G401 (cell line): ENCODE results near the gene SDK1. TPM values are rescaled to one million over a fixed set of nuclear protein-coding genes. Genes with fewer than 3 reads are reported as not detected.
"Not testable (repeated sequence)": the region's sequence is repeated elsewhere in the genome, so short reads cannot be mapped to it uniquely, and the experiment has no call there.

Source experiments
- DNase-seq: peaks from one replicate; pipeline ENCODE4 v3.0.0-alpha.2; 2015; ENCODE audit warnings: low spot score
- in situ Hi-C: cut with HindIII; loops from 2 replicates; pipeline ENCODE4 v1.10.0; 2016; ENCODE audit warnings: low sequenced_read_pairs, mixed read lengths
- total RNA-seq: library from RNA; depleted of rRNA; stranded (reverse); fragments of >200 nt; shearing (Covaris generic); gene quantifications from 2 replicates; pipeline ENCODE4 v1.2.3, GENCODE V29; 2014

The SDK1 gene
- total RNA-seq, 1 experiment from 2014 or later: not detected

DNA sequence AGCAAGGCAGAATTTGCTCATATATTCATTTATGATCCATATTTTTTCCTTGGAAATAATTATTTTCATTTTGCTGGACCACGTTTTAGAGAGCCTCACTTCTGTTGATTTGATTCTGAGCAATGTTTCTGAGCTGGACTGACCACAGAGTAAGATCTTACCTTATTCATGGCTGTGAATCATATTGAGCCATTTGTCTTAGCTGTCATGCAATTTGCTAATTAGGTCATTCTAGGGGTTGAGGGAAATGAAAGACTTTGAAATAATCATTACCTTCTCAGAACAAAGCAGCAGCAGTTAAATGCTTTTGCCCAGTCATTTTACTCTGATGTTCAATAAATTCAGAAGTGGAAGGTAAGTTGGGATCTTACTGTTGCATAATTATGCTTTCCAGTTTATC is 251.4 kb downstream of the SDK1 start:
- in situ Hi-C loops: no loop called here
- DNase-seq: no peak

DNA sequence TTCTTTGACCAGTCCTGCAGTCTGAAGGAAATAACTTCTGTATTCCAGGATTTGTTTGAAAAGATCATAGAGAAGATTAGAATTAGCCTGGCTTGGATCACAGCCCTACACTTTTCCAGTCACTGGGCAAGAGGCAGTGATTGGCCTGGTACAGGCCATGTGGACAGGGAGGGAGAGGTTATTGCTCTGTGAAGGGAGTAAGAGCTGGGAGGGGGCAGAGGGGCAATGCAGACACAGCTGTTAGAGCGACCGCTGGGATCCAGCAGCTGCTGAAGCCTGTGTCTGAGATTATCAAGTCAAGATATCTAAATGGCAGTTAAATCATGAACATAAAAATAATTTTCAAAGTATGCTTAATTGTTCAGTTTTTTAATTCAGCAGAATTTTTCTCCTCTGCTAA is 257.3 kb downstream of the SDK1 start:
- in situ Hi-C loops: no loop called here

DNA sequence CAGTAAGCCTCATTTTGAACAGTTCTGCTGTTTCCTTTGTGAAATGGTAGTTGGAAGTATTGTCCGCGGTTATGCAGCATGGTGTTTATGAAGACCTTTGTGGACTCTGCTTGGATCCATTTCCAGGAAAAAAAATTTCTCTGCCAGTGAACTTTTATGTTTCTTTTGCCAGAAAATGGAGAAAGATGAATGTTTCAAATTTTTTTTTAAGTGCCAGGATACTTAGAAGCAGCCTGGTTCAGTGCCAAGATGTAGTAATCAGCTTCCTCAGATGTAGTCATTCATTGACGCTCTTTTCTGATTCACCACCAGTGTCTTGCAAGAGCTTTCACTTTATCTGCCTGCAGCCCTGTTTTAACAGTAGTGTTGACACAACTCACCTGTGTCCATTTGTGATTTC is 258.2 kb downstream of the SDK1 start:
- in situ Hi-C loops: no loop called here
- DNase-seq: no peak

More for the DNA sequence above, 257.3 kb downstream of the SDK1 start:
- DNase-seq: no peak

DNA sequence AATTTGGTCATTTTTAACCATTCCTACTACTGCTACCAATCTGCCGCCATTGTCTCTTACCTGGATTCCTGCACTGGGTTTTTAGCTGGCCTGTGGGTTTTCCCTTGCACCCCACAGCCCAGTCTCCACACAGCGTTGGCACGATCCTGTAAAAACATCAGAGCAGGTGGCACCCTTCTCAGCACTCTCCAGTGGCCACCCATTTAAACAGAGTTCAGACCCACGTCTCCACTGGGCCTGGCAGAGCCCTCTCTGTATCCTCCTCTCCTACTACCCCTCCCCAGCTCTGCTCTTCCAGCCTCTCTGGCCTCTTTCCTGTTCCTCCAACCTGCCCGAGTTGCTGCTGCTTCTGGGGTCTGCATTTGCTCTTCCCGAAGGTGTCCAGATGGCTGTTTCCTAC is 259.4 kb downstream of the SDK1 start:
- in situ Hi-C loops: no loop called here
- no peak for DNase-seq

DNA sequence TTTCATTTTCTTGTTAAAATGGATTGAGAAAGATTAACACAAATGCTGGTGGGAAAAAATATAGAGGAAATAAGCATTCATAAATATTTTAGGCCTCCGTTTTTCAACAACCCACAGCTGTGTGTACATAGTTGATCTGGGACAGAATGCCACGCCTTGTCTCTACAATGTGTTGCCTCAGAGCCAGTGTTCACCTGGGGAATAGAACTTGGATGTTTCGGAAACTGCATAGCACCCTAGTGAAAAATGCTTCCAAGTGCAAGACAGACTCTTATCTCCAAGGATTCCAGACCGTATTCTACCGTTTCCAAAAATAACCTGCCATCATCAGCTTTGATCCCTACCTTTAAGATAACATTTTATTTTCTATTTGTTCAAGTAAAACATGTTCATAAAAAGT is 260.9 kb downstream of the SDK1 start:
- no peak for DNase-seq
- in situ Hi-C loops: no loop called here

DNA sequence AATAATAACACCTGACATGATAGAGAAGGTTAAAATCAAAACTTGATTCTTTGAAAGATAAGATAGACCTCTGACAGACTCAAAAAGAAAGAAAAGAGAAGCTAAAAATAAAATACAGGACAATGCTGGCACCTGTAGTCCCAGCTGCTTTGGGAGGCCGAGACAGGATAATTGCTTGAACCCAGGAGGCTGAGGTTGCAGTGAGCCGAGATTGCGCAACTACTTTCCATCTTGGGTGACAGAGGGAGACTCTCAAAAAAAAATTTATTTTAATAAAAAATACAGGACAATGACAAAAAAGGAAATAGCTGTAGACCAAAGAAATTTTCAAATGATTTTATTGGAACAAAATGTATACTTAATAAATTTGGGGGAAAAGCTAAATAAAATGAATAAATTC is 263.2 kb downstream of the SDK1 start:
- no peak for DNase-seq
- in situ Hi-C loops: no loop called here

DNA sequence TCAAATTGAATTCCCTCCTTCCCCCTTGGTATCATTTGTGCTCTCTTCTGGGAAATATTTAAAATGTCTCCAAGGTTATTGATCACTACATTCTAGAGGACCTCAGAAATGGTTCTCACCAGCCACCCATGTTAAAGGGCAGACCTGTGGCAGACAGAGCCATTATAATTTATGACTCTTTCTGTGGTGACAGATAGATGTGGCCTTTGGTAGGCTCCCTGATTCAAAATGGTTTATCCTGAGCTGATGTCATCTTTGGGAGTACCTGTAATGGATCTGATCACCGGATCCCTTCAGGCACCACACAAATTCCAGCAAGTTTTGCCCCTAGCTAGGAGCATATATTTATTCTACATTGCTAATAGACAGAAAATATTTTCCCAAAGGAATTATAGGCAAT is 267.5 kb downstream of the SDK1 start:
- in situ Hi-C loops: no loop called here
- no peak for DNase-seq

DNA sequence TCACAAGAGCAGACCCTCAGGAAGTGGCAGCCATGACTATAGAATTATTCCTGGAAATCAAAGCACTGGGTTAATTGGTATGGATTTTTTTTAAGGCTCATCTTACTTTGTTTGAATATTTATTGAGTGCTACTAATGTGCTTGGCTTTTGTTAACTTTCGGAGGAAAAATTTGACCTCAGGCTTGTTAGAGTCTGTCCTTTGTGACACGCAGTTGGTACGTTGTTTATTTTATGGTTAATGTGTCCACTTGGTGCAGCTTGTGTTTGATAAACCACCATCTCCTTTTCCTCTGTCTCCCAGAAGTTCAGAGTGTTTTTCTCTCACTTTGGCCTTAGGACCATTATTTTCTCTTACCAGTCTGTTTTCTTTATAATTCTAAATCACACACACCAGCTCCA is 268.6 kb downstream of the SDK1 start:
- no peak for DNase-seq
- in situ Hi-C loops: no loop called here

DNA sequence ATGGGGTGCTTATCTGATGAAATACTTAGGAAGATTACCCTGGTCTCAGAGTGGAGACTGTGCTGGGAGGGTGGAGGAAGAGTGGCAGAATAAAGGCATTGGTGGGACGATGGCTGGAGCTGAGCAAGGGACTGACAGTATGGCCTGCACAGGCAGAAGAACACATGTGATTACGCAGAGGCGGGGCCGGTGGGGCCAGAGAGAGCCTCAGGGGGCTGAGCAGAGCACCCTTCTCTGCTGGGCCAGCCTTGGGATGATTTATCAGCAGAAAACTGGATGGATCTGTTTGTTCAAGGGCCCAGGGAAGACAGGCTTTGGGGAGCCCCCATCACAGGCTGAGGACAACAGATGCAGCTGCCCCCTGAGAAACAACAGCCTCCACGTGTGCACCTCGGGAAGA is 272.1 kb downstream of the SDK1 start:
- in situ Hi-C loops: no loop called here
- DNase-seq: no peak

DNA sequence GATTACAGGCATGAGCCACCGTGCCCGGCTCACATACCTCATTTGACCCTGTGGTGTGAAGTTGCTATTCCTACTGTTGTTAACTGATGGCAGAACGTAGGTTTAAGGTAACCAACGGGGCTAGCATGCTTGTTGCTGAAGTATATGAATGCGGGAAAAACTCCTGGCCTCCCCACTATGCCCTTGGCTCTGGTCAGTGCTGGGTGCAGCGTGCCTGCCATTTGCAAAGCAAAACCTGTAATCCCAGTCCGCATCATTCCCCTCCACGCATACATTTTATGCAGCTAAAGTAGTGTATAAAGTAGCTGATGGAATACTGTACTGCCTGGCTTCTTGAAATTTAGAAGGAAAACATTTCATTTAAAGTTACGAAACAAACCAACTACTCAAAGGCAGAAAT is 273.3 kb downstream of the SDK1 start:
- no peak for DNase-seq
- in situ Hi-C loops: no loop called here

DNA sequence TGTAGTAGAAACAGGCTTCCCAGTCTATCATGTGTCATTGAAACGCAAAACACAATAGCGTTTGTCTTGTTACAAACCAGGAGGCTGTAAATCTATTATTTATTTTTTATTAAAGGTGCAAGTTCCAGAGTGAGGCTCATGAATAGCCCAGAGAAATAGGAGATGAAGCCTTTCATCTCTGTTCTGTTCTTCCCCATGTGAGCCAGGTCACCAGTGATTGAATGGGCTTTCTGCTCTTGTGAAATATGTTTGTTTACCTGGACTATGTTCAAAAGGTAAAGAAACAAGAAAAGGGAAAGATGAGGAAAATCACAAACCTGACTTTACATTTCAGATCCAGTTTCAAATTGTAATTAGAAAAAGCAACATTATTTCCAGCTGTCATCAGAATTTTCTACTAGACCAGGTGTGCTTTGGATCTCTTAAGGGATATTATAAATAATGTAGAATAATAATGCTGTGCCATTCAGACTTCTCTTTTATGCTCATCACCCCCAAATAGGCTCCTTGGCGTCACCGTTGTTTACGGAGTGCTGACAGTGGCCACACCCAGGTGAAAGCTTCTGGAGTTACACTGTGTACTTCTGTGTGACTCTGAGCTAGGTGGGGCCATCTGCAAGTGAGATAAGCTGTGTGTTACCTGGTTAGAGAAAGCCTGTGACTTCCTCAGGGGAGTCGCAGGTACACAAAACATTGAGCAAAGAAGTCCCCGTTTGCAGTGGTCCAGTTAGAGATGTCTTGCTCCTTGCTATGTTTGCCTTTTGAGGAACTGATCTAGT is 274.9 kb downstream of the SDK1 start:
- no peak for DNase-seq
- in situ Hi-C loops: no loop called here

DNA sequence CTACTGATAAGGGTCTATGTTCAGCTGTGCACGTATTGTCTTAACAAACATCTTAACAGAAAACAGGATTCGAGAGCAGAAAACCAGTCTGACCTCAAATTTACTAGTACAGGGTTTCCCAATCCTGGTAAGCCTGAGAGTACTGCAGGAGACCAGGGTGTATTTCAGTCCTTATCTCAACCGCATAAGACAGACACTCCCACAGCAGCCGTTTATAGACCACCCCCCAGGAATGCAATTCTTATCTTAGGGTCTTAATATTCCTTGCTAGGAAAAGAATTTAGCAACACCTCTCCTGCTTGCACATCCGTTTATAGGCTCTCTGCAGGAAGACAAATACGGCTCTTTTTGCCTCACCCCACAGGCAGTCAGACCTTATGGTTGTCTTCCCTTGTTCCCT is 277.3 kb downstream of the SDK1 start:
- in situ Hi-C loops: no loop called here
- DNase-seq: no peak

DNA sequence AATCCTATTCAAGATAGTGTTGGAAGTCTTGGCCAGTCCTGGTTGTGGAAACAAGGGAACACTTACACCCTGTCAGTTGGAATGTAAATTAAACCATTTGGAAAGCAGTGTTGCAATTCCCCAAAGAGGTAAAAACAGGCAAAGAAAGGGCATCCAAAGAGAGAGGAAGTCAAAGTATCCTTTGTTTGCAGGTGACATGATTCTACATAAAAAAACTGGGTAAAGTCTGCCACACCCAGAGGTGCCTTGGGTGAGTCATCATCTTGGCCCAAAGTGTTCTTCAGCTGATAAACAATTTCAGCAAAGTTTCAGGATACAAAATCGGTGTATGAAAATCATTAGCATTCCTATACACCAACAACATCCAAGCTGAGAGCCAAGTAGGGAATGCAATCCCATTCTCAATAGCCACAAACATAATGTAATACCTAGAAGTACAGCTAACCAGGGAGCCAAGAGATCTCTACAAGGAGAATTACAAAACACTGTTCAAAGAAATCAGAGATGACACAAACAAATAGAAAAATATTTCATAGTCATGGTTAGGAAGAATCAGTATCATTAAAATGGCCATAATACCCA is 278.7 kb downstream of the SDK1 start:
- in situ Hi-C loops: no loop called here
- DNase-seq: no peak

DNA sequence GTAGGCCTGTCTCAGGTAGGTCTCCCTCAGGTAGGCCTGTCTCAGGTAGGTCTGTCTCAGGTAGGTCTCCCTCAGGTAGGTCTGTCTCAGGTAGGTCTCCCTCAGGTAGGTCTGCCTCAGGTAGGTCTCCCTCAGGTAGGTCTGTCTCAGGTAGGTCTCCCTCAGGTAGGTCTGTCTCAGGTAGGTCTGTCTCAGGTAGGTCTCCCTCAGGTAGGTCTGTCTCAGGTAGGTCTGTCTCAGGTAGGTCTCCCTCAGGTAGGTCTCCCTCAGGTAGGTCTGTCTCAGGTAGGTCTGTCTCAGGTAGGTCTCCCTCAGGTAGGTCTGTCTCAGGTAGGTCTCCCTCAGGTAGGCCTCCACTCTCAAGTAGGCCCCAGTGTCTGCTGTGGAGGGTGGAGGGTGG is 281.1 kb downstream of the SDK1 start:
- in situ Hi-C loops, DNase-seq: not testable (repeated sequence)

DNA sequence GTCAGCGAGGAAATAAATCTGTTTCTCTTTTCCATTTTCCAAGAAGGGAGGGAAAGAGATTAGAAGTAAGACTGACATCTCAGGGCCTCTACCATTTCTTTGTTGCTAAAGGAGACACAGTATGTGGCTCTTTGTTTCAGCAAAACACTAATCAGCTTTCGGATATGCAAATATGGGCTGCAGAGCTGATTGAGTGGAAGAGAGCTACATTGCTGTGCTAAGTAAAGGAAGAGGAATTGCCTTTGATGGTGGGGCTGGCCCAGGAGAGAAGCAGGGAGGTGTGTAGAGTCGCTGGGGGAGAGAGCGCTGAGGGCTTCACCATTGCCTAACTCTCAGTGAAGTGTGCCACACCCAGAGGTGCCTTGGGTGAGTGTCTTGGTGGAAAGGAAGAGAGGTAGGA is 284.8 kb downstream of the SDK1 start:
- in situ Hi-C loops: no loop called here
- no peak for DNase-seq

DNA sequence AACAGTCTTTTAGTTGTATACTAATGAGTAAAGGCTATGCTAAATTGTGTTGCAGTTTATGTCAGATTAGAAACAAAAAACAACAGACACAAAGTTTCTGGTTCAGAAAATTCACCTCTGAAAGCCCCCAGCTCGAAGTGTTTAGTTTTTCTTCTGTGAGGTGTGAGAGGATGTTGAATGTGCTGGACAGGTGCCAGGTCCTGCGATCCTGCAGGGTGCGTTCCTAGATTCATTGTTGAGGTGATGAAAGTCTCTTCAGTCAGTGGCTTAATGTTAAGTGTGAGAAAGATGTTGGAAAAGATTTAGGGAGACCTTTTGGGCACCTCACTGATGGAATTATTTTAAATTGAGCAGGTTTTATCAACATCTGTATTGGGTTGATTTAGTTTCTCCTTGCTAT is 287.3 kb downstream of the SDK1 start:
- in situ Hi-C loops: no loop called here
- DNase-seq: no peak

DNA sequence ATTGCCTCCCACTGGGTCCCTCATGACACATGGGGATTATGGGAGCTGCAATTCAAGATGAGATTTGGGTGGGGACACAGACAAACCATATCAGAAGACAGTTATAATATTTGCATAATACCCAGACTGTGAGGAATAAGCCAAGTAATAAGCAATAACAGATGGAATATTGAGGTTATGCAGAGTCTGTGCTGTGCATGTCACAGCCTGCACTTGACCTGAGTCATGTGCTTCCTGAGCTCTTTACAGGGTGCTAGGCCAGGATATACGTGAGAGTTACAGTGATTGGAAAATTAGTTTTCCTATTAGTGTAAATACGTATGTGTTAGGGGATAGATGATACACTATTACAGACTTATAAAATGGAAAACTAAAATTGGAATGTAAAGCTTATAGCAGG is 288.7 kb downstream of the SDK1 start:
- in situ Hi-C loops: no loop called here

DNA sequence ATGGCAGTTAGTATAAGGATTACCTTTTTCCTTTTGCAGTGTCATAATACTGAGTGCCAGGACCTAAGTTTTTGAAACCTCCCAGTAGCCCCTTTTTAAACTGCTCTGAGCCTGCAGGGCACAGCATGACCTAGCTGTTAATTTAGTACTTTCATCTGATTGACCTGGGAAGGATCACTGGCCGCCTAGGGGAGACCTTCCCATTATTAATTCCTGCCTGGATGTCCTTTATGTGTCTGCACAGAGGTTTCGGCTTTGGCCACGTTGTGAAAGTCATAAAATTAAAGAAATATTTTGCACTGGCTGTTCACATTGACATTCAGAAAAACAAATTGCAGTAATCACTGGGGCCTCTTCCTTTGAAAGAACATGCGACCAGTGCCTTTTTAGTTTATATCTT is 290.2 kb downstream of the SDK1 start:
- DNase-seq: no peak
- in situ Hi-C loops: no loop called here

More for the DNA sequence above, 288.7 kb downstream of the SDK1 start:
- no peak for DNase-seq

DNA sequence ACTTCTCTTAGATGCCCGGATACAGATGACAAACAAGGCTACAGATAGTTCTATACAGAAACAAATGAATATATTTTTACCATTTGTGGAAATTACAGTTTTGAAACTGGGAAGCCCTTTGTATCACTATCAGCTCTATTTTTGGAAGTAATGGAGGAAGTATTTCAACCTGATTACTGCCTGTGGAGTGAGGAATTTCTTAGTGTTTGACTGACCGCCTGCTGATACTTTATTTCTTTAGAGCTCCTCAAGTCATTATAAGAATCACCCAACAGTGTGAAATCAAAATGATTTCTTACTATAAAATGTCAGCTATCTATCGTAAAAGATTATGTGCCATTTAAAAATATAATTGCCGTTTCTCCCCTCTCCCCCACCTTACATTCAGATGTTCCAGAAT is 290.9 kb downstream of the SDK1 start:
- DNase-seq: no peak
- in situ Hi-C loops: no loop called here

DNA sequence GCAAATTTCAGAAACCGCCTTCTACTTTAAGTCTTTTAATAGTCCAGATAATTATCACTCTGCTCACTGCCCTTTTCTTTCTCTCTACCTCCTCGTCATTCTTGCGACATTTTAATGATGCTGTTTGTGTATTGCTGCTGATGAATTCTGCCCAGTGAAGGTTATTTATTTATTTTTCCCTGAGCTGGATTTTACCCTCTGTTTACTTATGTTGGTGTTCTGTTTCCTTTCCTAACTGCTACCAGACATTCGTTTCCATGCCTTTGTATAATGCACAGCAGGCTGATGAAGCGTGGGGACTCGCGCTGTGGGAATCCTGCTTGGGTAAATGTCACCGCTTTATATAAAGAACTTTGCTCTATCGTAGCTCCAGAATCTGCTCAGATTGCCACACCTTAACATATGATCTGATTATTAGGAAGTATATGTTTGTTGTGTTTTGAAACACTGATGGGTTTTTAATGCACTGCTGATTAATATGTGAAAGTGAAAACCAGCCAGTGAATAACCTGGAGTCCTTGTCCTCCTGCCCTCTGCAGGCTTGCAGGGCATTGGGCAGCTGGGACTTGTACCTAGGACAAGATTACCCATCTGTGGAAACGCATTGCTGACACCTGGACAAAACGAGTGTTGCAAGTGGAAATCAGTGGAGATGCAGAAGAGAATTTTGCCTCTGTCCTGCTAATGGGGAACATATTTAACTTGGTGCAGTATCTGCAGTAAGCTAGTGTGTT is 291.5 kb downstream of the SDK1 start:
- in situ Hi-C loops: no loop called here

DNA sequence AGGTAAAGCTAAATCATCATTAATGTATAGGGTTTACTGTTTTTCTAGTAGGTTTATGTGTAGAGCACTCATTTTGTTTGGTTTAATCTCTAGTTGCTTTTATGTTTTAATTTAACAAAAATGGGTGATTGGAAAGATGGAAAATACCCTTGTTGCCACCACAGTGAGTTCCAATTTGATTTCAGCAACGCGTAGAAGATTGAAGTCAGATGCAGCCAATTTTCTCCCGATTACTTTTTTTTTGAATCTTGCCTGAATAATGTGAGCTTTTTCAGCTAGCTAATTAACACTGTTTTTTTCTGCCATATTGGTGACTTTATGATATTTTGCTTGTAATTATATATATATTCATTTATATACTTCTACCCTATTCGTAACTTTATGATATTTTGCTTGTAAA is 293.8 kb downstream of the SDK1 start:
- DNase-seq: no peak
- in situ Hi-C loops: no loop called here

More for the DNA sequence above, 291.5 kb downstream of the SDK1 start:
- no peak for DNase-seq
